NCI-H1436 treated with DMSO at 0.1 percent for 48 hours (cell line): ENCODE data around the gene TIMP4.
A peak's percentile ranks its signal among the peaks of the same experiment; 100 is the strongest.

Source experiments
- DNase-seq: peaks from one replicate; lab custom pipeline; 2025; lab: John Stamatoyannopoulos, UW

TIMP4 gene

GRCh38 chr3:12158387-12159226 lies at the start of gene TIMP4:
Gene TIMP4 (minus strand): TSS chr3:12158912. CDS start chr3:12158840, 72 bp downstream.
- DNase-seq: no peak

GRCh38 chr3:12205171-12205570 lies 46.5 kb upstream of the TIMP4 start:
- DNase-seq: no peak

GRCh38 chr3:12201813-12202212 lies 43.1 kb upstream of the TIMP4 start:
- no peak for DNase-seq

- no peak for DNase-seq
These were observed 39.6 kb upstream of the TIMP4 start for GRCh38 chr3:12198301-12198700.

DNA sequence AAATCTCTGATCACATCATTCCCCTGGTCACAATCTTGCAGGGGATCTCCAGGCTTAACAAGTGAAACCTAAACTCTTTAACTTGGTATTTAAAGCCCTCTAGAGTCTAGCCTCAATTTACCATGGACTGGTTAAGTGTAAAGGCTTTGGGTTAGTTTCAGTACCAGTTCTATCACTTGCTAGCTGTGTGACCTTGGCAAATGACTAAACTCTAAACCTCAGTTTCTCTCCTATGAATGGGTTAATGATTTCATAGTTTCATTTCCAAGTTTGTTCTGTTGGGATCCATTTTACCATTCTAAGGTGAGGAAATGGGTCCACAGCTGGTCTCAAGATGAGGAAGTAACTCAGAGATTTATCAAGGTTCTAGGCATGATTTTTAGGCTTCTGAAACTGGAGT lies 38.8 kb upstream of the TIMP4 start:
- no peak for DNase-seq

DNA sequence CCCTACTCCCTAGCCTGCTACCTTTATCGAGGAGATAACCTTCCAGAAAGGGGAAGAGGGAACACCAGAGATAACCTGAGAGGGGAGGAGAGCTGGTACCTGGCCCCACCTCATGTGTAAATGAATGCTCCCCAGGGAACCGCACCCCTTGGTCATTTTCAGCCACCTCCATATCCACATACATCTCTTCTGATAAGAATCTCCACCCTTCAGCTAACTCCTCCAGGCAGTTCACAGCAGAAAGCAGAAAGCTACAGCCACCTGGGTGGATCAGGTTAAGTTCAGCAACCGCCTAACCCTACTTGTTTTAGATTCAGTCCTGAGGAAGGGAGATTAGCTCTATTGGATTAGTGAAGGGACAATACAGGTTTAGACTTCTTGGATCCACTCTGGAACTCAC lies 38.0 kb upstream of the TIMP4 start:
- DNase-seq: no peak

DNA sequence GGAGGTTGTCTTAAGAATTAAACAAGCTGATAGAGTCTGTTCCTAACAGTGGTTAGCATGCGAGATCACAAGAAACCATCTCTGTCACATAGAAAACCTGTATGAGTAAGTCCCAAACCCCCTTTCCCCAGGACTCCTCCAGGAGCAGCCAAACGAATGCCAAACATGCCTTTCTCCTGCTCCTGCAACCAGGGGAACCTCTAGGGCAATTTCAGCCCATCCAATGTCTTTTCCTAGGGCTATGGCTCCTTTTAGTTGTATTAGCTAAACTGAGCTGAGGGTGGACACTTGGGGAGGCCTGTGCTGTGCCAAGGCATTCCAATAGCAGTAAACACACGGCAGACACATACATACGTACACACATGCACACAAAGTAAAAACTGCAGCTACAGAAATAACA lies 36.5 kb upstream of the TIMP4 start:
- no peak for DNase-seq

GRCh38 chr3:12194669-12195161 lies 36.0 kb upstream of the TIMP4 start:
- DNase-seq: no peak

- peak; percentile 16 for DNase-seq
These were observed 35.5 kb upstream of the TIMP4 start for GRCh38 chr3:12194209-12194608.

- no peak for DNase-seq
These were observed 34.9 kb upstream of the TIMP4 start for GRCh38 chr3:12193485-12194165.

GRCh38 chr3:12192655-12193484 lies 34.2 kb upstream of the TIMP4 start:
- DNase-seq: no peak

GRCh38 chr3:12192173-12192572 lies 33.5 kb upstream of the TIMP4 start:
- no peak for DNase-seq

GRCh38 chr3:12191559-12191958 lies 32.8 kb upstream of the TIMP4 start:
- no peak for DNase-seq

GRCh38 chr3:12190832-12191231 lies 32.1 kb upstream of the TIMP4 start:
- DNase-seq: no peak

GRCh38 chr3:12190221-12190807 lies 31.6 kb upstream of the TIMP4 start:
- no peak for DNase-seq

GRCh38 chr3:12188681-12189287 lies 30.1 kb upstream of the TIMP4 start:
- DNase-seq: no peak

DNA sequence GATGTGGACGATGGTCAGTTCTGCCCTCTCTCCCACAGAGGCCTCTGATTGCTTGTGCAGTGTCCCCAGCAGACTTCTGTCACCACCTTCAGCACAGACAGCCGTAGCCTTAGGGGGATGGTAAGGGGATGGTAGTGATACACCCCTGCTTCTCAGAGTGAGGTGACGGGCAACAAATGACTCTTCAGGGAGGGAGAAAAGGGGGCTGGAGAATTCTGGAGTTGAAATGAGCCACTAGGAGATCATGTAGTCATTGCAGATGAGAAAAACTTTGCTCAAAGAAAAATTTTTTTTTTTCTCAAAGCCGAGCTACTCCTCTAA lies 29.6 kb upstream of the TIMP4 start:
- DNase-seq: no peak

DNA sequence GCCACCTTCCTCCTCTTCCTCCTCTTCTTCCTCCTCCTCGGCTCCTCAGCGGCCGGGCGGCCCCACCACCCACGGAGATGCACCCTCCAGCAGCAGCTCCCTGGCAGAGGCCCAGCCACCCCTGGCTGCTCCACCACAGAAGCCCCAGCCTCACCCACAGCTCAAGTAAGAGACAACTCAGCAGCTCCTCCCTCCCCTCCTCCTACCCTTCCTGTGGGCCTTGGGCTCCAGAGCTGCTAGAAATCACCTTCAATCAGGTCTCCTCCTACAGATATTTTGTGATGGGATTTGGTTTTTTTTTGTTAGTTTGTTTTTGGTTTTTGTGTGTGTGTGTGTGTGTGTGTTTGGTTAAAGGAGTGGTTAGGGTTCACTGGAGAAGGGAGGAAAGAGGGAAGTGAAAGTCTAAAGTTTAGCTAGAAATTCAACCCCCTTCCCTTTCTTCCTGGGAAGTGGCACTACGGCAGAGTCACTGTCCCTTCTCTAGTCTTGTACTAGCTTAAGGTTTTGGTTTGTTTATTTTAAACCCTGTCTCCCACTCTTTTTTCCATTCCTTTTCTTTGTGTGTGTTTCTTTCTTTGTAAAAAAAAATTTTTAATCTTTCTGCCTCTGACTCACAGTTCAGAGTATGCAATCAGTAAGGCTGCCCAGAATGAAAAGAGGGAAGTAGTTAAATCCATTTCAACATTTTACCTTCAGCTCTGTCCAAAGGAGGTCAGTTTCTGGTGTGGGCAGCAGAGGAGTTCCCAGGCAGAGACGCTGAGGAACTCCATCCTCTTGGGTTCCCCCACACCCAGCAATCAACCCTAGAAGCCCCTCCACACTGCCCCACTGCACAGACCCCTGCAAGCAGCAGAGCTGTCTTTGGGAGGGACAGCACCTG lies 29.0 kb upstream of the TIMP4 start:
- DNase-seq: no peak

DNA sequence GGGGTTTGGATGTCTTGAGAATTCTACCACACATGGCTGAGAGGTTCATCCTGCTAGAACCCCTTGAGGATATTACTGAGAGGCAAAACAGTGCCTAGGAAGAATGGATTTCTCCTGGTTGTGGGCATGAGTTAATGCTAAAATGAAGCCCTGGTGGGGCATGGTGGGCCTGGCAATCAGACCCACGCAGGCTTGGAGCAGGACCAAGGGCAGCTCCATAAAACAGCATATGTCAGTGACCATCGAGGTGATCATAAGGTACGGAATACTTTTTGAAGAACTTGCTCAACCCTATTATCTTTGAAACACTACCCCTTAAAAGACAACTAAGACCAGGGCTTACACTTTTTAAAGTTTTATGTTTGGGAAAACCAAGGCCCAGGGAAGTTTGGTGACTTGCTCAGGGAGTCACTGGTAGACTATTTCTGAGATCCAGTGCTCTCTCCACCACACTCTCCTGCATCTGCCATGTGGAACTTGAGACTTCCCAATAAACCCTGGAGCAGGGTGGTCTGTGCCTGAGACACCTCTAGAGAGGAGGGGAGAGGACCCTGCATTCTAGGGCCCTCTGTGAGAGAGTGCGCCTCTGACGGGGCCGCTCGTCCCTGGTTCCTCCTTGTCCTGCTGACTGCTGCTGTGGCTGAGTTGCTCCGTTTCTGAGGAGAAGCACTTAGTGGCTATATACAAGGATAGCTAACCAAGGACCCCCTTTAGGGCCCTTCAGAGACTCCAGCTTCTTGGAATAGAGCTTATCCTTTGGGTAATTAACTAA lies 28.0 kb upstream of the TIMP4 start:
- no peak for DNase-seq

GRCh38 chr3:12186046-12186445 lies 27.3 kb upstream of the TIMP4 start:
- DNase-seq: no peak
